SW 1271 (cell line): ENCODE results near the gene NSD2.

Experiments
- DNase-seq, 2 experiments: peaks; one replicate each; lab custom pipeline; 2025; lab: John Stamatoyannopoulos, UW

Gene NSD2

DNA sequence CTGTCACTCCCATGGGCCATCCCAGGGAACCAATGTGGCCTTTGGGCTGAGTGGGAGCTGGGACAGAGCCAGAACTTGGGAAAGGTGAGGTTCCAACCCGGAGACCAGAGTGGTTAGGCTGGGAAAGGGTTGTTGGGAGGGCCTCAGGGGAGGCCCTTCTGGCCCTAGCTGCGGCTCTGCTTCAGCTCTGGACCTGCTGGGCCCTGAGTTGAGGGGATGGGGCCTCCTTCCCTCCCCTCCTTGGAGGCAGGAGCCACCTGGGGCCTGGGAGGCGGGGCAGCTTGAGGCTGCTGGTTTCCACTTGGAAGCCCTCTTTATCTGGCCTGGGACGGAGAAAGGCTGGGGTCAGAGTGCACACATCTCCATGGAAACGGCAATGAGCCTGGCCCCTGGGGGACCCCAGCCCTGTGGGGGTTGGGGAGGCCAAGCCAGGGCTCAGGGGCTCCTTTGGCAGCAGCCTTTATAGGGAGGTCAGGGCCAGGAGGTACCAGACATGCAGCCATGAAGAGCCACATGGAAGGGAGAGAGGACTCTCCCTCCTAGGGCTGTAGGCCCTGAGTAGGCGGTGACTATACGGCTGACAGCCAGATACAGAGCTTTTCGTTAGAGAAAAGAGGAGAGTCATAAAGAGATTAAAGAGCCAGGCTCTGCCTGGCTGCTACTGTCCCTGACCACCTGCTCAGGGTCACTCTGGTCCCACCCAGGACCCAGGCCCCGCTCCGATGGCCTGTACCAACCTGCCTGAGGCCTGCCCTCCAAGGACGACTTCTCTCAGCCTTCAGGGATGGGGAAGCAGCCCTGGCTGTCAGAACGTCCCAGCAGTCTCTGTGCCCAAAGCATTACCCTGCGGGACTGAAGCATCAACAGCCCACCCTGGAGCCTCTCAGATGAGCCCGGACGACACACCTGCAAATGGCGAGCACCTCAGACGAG, 6.9 kb upstream of the NSD2 start:
- DNase-seq, result no peak

DNA sequence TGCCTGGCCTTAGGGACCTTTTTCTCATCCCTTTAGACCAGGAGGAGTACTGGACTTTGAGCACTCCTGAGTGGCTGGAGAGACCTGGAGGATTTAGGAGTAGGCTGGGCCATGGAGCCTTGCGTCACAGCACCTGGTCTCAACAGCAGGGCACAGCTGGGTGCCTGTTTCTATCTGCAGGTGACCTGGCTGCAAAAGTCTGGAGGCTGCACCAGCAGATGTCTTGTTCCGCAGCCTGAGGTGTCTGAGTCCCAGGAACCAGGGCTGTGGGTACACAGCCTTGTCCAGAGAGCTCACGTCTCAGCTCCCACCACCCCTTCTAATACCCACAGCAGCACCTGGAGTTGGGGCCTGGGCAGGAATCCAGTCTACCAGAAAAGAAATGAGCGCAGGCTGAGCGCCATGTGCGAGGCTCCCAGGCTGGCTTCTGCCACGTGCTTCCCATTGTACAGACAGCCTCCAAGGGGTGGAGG, 5.0 kb upstream of the NSD2 start:
- no peak for DNase-seq

DNA sequence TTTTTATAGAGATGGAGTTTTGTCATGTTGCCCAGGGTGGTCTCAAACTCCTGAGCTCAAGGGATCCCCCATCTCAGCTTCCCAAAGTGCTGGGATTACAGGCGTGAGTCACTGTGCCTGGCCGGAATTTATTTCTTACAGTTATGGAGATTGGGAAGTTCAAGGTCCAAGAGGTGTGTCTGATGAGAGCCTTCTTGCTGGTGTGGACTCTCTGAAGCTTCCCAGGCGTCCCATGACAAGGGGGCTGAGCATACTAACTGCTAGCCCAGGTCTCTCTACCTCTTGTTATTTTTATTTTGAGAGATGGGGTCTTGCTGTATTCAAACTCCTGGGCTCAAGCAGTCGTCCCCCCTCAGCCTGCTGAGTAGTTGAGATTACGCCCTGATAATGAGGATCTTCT, 2.9 kb upstream of the NSD2 start:
- DNase-seq, result no peak

DNA sequence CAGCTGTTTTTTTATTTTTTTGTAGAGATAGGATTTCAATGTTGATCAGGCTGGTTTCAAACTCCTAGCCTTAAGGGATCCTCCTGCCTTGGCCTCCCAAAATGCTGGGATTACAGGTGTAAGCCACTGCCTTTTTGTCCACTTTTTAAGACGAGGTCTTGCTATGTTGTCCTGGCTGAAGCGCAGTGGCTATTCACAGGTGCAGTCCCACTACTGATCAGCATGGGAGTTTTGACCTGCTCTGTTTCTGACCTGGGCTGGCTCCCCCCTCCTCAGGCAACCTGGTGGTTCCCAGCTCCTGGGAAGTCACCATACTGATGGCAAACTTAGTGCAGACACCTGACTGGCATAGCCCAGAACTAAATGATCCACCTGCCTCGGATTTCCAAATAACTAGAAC, 2.3 kb upstream of the NSD2 start:
- no peak for DNase-seq

DNA sequence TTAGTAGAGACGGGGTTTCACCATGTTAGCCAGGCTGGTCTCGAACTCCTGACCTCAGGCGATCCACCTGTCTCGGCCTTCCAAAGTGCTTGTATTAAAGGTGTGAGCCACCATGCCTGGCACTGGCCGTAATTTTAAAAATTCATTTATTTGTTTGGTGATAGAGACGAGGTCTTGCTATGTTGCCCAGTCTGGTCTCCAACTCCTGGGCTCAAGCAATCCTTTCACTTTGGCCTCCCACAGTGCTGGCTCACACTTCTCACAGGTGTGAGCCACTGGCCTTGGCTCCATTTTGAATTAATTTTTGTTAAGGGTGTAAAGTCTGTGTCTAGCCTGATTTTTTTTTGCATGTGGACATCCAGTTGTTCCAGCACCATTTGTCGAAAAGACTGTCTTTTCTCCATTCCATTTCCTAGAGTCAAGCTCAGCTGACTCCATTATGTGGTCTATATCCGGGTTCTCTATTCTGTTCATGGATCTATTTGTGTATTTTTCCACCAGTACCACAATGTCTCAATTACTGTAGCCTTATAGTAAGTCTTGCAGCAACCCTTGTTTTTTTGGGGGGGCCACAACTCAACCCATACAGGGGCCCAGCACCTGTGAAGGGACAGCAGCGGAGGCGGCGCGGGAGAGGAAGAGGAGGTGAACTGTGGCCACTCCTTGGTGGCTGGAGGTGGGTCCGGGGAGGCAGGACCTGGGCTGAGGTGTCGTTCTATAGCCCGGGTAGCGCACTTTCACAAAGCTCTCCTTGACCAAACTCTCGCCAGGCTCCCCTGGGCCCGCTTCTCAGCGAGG, 1.5 kb upstream of the NSD2 start:
- no peak for DNase-seq

DNA sequence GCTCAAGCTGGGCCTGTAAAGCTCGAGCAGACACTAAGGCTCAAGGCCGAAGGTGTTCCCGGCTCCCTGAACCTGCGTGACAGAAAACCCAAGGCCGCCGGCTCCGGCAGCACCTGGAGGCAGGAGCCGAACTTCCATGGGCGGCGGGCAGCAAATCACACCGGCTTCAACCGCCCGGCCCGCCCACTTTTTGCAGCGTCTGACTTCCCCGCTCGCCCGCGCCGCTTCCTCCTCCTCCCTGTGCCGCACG, 940 bp upstream of the NSD2 start:
- peak; percentile 52 to 82 for DNase-seq

DNA sequence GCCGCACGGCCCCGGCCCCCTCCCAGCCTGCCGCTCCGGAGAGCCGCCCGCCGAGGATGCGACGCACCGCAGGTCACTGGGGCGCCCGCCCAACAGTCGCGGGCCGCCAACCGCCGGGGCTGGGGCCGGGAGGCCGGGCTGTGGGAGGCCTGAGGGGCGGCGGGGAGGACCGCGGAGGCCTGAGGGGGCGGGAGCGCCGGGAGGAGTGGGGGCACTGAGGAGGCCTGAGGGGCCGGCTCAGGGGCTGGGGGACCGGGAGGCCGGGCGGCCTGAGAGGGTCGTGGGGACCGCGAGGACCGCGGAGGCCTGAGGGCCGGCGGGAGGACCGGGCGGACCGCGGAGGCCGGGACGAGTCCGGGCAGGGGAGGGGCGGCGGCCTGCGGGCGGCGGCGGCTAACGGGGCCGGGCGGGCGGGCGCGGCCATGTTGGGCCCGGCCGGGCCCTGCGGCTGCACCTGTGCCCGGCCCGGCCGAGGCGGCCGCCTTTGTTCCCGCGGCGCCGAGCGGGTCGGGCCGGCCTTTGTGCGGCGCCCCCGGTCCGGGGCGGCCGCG, 353 bp downstream of the NSD2 start:
- DNase-seq, result no peak

DNA sequence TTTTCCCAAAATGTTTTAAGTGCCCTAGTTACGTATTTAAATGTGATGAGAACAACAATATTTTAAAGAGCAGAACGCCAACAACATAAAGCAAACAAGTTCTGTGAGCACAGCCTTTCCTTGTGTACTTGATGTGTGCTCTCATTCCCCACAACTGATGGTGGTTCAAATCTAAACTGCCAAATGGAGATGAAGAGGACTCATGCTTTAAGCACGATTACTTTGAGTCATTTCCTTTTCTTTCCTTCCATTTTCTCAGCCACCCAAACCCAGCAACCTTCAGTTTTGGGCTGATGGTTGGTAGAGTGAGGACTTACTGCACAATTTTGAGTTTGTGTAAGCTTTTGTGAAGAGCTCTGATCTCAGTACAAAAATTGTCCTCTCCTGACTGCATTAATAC, 1.7 kb downstream of the NSD2 start:
- DNase-seq, result peak; percentile 15 to 60

DNA sequence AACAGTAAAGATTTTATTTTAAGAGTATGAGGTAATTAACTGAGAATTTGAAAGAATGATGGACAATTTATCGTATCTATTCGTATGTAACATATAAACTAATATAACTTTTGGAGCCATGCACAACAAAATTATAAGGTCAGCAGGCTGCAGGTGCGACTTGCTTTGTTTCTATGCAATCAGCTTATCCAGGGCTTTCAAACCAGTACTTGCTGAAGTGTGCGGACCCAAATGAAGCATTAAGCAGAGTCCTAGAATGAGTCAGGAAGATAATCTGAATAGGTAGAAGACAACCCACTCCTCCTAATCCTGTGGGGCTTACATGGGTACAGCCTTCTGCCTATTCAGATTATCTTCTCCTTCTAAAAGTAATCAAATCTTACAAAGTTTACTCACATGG, 2.1 kb downstream of the NSD2 start:
- no peak for DNase-seq

DNA sequence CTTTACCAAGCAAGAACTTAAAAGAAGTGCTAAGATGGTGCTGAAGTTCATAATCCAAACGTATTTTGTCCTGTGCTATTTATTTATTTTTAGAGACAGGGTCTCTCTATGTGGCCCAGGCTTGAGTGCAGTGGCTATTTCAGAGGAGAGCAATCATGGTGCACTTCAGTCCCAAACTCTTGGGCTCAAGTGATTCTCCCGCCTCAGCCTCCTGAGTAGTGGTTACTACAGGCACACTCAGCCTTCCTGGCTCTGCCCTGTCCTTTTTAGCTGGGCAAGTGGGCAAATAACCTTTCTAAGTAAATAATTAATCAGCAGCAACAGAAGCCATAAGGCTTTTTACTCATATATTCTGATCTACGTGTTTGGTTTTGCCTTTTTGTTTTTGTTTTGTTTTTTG, 2.6 kb downstream of the NSD2 start:
- no peak for DNase-seq

DNA sequence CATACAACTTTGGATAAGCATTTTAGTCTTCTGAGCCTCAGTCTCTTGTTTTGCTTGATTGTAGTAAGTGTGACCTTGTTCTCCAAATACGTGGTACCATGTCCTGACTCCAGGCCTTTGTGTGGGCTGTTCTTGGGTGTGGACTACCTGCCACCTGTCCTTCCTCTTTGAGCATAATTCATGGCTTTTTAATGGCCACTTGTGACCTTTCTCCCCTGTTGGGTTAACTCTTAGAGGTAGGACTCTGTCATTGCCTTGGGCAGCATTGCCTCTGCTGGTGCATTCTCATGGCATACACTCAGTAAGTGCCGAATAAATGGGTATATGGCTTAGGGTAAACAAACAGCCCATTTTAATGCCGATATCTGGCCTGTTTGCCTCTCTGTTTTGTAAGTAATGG, 3.0 kb downstream of the NSD2 start:
- no peak for DNase-seq

DNA sequence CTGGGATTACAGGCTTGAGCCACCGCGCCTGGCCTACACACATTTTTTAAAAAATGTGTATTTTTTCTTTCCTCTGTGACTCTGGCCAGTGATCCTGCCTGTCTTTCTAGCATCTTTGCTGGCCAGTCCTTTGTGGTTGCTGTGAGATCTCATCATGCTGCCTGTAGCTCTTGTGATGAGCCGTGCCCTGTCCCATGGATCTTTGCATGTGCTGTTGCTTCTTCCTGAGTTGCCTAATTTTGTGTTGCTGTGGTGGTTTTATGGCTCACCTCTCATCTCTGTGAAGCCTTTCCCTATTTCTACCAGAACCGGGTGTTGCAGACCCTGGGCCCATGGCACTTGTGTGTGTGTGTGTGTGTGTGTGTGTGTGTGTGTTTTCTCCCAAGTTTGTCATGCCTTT, 8.3 kb downstream of the NSD2 start:
- no peak for DNase-seq

DNA sequence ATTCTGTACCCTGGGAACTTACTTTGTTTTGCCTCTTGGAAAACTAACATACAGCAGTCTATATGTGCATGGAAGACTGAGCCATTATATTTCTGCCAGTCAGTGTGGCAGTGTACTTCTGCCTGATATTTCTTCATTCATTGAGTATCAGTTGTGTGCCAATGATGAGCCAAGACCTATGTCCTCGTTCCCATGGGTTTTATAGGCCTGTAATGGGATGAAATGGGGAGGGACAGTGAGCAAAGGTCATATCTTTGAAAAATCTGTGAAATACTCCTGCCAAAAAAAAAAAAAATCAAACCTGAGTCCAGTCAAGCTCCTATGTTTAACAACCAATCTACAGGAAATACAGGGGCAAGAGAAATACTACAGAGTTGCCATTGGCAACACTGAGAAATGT, 9.1 kb downstream of the NSD2 start:
- DNase-seq, result no peak

DNA sequence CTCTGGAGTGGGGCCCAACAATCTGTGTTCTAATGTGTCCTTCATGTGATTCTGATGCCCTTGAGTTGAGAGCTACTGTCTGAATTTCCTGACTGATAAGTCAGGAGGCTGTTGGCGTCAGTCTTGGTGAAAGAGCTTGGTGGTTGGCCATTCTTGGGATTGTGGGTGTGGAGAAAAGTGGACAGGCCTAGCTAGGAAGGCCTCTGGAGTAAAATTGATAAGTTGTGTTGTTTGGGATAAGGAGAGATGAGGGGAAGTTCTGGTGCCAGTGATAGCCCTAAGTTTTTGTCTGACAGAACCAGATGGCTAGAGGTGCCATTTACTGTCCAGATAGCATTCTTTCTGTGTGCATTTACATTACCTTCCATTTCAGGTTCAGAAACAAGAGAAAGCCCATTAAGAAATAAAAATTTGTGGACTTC, 11.7 kb downstream of the NSD2 start:
- DNase-seq, result no peak

DNA sequence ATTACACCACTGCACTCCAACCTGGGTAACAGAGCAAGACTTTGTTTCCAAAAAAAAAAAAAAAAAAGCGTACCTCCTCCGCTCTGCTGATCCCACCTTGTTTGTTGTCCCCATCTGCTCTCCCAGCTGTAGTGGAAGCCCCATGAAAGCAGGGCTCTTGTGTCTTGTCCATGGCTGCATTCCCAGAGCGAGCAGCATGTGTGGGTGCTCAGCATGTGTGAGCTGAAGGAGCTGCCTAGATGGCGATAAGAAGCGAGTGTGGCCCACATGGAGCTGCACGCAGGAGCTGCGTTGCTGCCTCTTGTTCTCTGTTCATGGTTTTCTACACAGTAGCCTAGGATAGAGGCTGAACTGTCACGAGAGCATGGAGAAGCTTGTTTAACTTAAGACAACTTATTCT, 12.4 kb downstream of the NSD2 start:
- no peak for DNase-seq

DNA sequence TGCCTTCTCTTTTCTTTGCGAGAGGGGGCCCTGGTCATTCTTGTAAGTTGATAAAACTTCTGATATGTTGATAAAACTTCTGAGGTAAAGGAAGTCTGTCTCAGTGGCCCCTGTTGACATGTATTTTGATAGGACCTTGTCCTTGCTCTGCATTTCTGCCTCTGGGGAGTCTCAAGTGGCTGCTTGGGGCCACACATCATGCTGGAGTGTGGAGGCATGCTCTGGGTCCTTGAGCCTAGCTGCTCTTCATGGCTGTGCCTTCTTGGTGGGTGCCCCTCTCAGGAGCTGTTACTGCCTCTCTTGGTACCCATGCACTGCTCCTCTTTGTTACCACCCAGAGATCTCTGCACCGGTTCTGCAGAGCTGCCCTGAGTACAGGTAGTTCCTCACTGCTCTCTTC, 14.2 kb downstream of the NSD2 start:
- no peak for DNase-seq

DNA sequence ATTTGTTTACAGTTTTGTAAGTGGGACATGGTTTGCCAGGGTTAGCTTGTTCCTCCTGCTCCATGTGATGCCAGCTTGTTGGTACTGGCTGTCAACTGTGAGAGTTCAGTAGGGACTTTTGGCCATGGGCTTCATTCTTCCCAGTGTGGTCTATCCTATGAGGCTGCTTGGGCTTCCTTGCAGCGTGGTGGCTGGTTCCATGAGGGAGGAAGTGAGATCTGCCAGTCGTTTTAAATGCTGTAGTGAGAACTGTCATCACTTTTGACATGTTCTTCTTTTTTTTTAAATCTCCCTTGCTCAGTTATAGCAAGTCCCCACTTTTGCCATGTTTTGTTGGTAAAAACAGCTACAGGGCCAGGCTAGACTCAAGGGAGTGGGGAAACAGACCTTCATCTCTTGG, 15.9 kb downstream of the NSD2 start:
- DNase-seq, result no peak

DNA sequence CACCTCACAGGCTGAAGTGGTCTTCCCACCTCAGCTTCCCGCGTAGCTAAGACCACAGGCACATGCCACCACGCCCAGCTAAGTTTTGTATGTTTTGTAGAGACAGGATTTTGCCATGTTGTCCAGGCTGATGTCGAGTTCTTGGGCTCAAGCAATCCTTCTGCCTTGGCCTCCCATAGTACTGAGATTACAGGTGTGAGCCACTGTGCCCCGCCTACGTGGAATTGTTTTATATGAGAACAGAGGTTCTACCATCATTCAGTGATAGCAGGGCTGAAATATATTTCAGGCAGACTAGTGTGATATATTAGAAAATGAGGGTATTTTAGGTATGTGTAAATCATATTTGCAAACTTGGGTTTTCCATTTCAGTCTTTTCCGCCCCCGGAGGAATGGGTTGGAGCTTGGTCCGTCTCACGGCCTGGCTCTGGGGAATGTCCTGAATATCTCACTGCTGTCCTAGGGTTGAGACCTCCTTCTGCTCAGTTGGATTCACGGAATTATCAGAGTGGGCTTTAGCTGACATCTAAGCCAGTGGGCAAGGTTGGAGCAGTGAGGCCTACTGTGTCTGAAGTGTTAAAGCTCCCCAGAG, 19.9 kb downstream of the NSD2 start:
- no peak for DNase-seq

DNA sequence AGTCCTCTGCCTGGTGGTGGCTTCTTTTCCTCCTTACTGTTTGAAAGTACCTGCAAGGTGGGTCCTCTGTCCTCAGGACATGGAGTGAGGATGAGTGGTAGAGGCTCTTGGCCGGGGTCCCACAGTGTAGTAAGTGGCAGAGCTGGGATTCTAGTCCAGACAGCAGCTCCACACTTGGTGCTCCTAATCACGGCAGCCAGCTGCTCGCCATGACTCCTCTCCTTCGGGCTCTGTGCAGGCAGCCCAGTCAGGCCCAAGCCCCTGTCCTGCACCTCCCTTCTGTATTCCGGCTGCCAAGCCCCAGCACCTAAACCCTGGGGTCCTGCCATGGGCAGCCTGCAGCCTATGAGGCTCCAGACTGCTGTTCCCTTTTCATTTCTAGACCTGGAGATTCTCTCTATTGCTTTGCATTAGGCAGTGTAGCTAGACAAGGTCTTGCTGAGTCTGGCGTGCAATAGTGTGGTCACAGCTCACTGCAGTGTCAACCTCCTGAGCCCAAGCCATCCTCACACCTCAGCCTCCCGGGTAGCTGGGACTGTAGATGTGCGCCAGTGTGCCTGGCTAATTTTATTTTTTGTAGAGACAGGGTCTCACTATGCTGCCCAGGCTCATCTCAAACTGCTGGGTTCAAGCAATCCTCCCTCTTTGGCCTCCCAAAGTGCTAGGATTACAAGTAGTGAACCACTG, 24.9 kb downstream of the NSD2 start:
- no peak for DNase-seq

DNA sequence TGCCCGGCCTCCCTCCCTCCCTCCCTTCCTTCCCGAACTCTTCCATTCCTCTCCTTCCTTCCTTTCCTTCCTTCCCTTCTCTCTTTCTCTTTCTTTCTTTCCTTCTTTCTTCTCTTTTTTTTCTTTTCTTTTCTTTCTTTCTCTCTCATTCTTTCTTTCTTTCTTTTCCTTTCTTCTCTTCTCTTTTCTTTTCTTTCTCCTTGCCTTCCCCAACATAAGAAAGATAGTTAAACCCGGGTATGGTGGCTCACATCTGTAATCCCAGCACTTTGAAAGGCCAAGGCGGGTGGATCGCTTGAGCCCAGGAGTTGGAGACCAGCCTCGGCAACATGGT, 25.4 kb downstream of the NSD2 start:
- no peak for DNase-seq

DNA sequence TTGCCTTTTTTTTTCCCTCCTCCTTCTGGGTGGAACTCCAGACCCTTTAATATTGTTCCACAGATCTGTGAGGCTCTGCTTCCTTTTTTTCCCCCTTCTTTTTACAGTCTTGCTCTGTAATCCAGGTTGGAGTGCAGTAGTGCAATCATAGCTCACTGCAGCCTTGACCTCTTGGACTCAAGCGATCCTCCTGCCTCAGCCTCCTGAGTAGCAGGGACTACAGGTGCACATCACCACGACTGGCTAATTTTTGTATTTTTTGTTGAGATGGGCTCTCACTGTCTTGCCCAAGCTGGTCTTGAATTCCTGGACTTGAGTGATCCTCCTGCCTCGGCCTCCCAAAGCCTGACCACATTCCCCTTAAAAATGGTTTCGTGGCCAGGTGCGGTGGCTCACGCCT, 26.8 kb downstream of the NSD2 start:
- DNase-seq, result no peak

DNA sequence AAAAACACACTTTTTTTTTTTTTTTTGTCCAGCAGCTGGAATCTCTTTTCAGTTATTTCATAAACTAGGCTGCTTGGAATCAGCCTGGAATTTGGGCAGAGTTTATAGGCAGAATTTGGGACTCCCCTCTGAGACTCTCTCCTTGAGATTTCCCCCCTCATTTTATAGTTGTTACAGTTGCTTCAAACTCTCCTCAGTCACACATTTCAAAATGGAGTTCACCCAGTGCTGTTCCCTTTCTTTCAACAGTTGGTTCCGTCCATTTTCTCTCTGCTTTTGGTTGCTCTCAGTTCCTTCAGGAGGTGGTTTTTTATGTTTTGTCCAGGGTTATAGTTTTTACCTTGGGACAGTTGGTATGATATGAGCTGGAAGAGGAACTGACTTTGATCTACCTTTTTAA, 27.5 kb downstream of the NSD2 start:
- DNase-seq, result peak in 1 of 2 experiments; percentile 32
